NCI-H82 treated with DMSO at 0.1 percent for 48 hours (cell line): Measurements from ENCODE around the gene PLEKHG3.
"Not testable (repeated sequence)": the region's sequence is repeated elsewhere in the genome, so short reads cannot be mapped to it uniquely, and the experiment has no call there.

Experiments used
- DNase-seq: peaks from one replicate; lab custom pipeline; 2025; ENCODE audit not compliant: unreplicated experiment; lab: John Stamatoyannopoulos, UW

The PLEKHG3 gene

GRCh38 chr14:64686282-64686615, 18.0 kb upstream of the PLEKHG3 start:
- no peak for DNase-seq

- no peak for DNase-seq
Observed at GRCh38 chr14:64688031-64688430, 16.2 kb upstream of the PLEKHG3 start.

- no peak for DNase-seq
Observed at GRCh38 chr14:64688811-64689281, 15.4 kb upstream of the PLEKHG3 start.

GRCh38 chr14:64689289-64689688, 14.9 kb upstream of the PLEKHG3 start:
- DNase-seq, result no peak

GRCh38 chr14:64690607-64691006, 13.6 kb upstream of the PLEKHG3 start:
- not testable (repeated sequence) for DNase-seq

- DNase-seq, result no peak
Observed at GRCh38 chr14:64691376-64691775, 12.8 kb upstream of the PLEKHG3 start.

GRCh38 chr14:64692189-64692985, 11.8 kb upstream of the PLEKHG3 start:
- DNase-seq, result no peak

DNA sequence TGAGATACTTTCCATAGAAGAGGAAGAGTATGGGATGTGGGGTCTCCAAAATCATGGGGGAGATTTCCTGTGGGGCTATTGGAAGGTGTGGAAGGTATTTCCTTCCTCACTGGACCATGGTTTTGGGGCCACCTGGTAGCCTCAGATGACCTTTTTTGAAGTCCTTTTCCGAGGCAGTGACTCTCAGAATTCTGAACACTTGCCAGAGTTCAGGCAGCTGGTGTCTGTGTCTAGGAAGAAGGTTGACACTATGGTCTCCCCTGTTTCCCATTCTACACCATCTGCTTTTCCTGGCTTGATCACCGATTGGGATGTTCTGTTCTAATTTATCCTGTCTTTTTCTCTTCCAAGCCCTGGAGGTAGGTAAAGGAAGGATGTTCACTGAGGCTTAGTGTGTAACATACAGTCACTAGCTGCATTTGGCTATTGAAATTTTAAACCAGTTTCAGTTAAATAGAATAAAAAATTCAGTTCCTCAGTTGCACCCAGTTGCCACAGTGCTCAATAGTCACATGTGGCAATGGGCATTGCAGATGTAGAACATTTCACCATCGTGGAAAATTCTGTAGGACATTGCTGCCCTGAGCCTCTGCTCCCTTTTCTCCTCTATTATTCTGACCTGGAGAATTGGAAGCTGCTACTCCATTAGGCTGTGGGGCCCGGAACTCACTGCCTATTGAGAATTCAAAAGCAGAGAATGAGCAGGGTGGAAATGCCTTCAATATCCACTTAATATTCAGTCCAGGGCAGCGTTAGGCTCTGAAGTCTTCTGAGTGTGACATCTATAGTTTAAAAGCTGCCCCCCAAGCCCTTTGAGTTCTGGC, 11.0 kb upstream of the PLEKHG3 start:
- DNase-seq, result no peak

DNA sequence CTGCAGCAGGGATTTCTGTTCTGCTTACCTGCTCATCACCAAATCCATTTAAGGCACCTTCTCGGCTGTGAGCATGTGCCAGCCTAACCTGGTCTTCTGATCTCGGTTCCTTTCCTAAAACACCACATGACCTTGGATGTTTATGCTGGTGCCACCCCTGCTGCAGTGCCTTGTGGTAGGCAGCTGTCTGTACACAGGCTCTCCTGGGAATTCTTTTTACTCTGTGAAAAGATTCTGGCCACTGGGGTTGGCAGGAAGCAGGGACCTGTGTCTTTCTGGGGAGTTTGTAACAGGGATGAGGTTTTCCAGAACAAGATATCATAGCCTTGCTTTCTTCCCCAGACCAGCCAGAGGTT, 10.4 kb upstream of the PLEKHG3 start:
- no peak for DNase-seq

DNA sequence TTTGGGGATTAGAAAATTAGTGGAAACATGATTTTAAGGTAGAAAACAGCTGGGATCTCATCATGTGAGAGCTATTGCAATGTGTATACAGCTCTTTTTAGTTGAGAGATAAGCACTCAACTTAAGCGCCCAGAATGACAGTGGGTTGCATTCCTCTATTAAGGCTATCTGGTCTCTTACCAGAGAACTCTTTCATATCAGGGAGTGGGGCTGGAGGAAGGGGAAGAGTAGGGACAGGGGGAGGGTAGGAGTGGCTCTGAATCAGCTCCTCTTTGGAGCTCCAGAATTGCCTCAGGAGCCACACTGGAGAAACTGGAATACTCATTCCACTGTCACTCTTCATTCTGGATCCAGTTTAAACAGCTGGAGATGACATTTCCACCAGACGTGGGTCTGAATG, 9.2 kb upstream of the PLEKHG3 start:
- DNase-seq, result no peak

GRCh38 chr14:64696355-64696857, 7.8 kb upstream of the PLEKHG3 start:
- DNase-seq, result no peak

GRCh38 chr14:64698903-64699302, 5.3 kb upstream of the PLEKHG3 start:
- no peak for DNase-seq

DNA sequence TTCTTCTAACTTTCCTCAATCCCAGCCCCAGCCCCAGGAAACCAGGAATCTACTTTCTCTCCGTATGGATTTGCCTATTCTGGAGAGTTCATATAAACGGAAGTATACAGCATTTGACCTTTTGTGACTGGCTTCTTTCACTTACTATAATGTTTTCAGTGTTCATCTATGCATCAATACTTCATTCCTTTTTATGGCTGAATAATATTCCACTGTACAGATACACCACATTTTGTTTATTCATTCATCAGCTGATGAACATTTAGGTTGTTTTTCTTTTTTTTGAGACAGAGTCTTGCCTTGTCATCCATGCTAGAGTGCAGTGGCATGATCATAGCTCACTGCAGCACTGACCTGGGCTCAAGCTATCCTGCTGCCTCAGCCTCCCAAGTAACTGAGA, 3.9 kb upstream of the PLEKHG3 start:
- no peak for DNase-seq

DNA sequence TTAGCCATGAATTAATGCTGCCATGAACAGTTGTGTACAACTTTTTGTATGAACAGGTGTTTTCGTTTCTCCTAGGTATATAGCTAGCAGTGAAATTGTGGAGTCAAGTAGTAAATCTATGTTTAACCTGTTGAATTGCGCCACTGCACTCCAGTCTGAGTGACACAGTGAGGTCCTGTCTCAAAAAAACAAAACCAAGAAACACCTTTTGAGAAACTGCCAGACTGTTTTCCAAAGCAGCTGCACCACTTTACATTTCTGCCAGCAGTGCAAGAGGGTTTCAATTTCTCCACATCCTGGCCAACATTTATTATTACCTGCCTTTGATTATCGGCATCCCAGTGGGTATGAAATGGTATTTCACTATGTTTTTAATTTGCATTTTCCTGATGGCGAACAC, 3.3 kb upstream of the PLEKHG3 start:
- DNase-seq, result no peak

DNA sequence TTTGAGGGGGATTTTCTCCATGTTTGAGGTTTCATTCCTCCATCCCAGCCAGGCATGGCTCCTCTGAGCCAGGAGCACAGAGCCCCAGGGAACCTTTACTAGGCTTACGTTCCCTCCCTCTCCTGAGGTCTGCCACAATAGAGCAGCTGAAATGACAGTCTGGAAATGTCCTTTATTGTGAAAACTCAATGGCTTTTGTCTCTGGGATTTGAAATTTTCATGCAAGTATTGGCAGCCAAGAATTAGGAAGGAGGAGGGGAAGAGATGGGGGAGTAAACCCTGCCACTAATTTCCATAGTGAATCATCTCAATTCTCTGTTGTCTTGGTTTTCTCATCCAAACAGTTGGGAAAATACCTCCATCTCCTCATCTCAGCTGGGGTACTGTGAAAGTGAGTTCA, 2.6 kb upstream of the PLEKHG3 start:
- DNase-seq, result no peak

DNA sequence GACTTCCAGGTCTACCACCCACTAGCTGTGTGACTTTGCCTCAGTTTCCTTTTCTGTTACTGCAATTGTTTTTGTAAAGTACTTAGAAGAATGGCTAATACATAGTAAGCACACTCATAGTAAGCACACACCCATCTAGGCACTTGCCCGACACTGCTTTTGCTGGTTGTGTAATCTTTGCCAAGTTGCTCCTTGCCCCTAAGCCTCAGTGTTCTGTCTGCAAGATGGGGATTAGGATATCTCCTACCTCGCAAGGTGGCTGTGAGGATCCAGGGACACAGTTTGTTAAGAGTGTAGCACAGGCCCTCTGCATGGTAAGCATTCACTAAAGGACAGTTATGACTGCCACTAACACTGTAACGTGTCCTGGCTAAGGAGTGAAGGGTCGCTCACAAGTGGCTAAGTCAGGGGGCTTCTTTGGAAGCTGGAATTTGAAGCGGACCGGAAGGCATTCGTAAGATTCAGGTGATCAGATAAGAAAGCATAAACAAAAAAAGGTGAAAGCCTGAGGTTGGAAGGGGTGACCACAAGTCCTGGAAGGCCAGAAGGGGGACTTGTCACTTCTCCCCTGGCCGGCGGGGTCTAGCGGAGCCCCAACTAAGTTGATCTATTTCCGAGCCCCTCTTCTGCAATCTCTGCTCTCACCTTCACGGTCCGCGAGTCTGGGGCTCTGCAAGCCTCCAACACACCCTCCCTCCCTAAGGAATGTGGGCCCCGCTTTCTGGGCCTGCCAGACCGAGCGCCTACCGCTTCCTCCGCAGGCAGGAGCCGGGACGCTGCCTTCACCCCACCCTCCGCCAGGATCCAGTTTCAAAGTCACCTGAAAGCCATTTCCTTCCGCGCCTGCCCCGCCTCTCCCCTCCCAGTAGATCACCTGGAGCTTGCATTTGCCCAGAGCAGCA, 1.5 kb upstream of the PLEKHG3 start:
- DNase-seq, result no peak

- DNase-seq, result no peak
Observed at GRCh38 chr14:64703395-64704142, 655 bp upstream of the PLEKHG3 start.

DNA sequence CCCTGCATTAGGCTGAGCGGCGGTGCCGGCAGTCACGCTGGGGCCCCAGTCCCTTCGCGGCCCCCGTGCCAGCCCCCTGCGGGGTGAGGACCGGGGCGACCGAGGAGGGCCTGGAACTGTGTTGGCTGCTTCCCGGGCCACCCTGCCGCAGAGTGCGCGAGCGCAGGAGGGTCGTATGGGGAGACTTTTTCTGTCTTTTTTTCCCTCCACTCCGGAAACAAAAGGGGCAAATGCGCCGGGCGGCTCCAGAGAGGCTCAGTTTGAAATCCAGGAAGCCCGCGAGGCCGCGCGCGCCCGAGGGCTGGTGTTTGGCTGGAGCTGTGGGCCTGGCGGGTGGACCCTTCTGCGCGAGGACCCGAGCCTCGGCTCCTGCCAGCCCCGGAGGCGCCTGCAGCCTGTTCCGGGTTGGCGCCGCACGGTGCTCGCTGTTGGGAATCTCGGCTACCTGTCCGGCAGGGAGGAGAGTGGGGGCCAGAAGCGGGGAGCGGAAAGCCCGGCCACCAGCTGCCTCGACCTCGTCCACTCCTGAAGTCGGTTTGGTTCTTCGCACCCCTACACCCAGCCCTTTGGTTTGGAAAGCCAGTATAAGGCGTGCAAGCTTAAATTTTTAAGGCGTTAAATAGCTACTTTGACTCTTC, 638 bp downstream of the PLEKHG3 start:
- no peak for DNase-seq

- DNase-seq, result no peak
Observed at GRCh38 chr14:64705381-64706118, 1.3 kb downstream of the PLEKHG3 start.
